Mesendoderm (in vitro differentiated cells): Measurements from ENCODE around the gene HEPHL1.

Experiments used
- DNase-seq: peaks from one replicate; pipeline ENCODE4 v3.0.0; 2013
- H2AK5ac ChIP-seq: 2 replicates; pipeline ENCODE4 v1.6.1; 2013; ENCODE audit warnings: low read length, inconsistent platforms
- H2BK120ac ChIP-seq: 2 replicates; pipeline ENCODE4 v1.6.1; 2013; ENCODE audit warnings: low read depth, mild to moderate bottlenecking, low read length, moderate library complexity, mixed read lengths
- H2BK15ac ChIP-seq: replicated peaks from 2 replicates; pipeline ENCODE4 v1.6.1; 2013; ENCODE audit warnings: low read depth, mild to moderate bottlenecking, moderate library complexity
- H2BK5ac ChIP-seq: 2 replicates; pipeline ENCODE4 v1.6.1; 2013; ENCODE audit warnings: low read length, inconsistent platforms
- H3K18ac ChIP-seq: 2 replicates; pipeline ENCODE4 v1.6.1; 2013; ENCODE audit warnings: mild to moderate bottlenecking, low read length, mixed read lengths
- H3K23ac ChIP-seq: one replicate; pipeline ENCODE4 v1.6.1; 2013; ENCODE audit warnings: low read length
- H3K27ac ChIP-seq: 2 replicates; pipeline ENCODE4 v1.5.1; 2013; ENCODE audit warnings: low read depth, mild to moderate bottlenecking, inconsistent platforms, low read length, moderate library complexity
- H3K27me3 ChIP-seq: 2 replicates; pipeline ENCODE4 v1.6.1; 2013; ENCODE audit warnings: low read length, control low read depth, mild to moderate bottlenecking, inconsistent platforms; ENCODE audit not compliant: insufficient read depth, poor library complexity
- H3K36me3 ChIP-seq: 2 replicates; pipeline ENCODE4 v1.6.1; 2013; ENCODE audit warnings: low read length, inconsistent platforms; ENCODE audit not compliant: control insufficient read depth, insufficient read depth
- H3K4ac ChIP-seq: one replicate; pipeline ENCODE4 v1.6.1; 2013; ENCODE audit warnings: low read depth, mild to moderate bottlenecking, low read length, moderate library complexity
- H3K4me1 ChIP-seq: 2 replicates; pipeline ENCODE4 v1.6.1; 2013; ENCODE audit warnings: low read depth, low read length, inconsistent platforms; ENCODE audit not compliant: control insufficient read depth
- H3K4me2 ChIP-seq: 2 replicates; pipeline ENCODE4 v1.6.1; 2013; ENCODE audit warnings: low read length
- H3K4me3 ChIP-seq: 2 replicates; pipeline ENCODE4 v1.5.1; 2013; ENCODE audit warnings: mild to moderate bottlenecking, low read length
- H3K56ac ChIP-seq: one replicate; pipeline ENCODE4 v1.6.1; 2013; ENCODE audit warnings: low read length
- H3K79me1 ChIP-seq: 2 replicates; pipeline ENCODE4 v1.6.1; 2013; ENCODE audit warnings: low read length, inconsistent platforms
- H3K79me2 ChIP-seq: 2 replicates; pipeline ENCODE4 v1.6.1; 2013; ENCODE audit warnings: mild to moderate bottlenecking, low read length; ENCODE audit not compliant: control insufficient read depth, insufficient read depth
- H3K9ac ChIP-seq: 2 replicates; pipeline ENCODE4 v1.6.1; 2013; ENCODE audit warnings: low read length, inconsistent platforms
- H4K5ac ChIP-seq: one replicate; pipeline ENCODE4 v1.6.1; 2013; ENCODE audit warnings: low read length
- H4K8ac ChIP-seq: one replicate; pipeline ENCODE4 v1.6.1; 2013; ENCODE audit warnings: low read depth, mild to moderate bottlenecking, control low read depth, low read length, moderate library complexity
- WGBS: extraction: QIAGEN DNeasy Blood & Tissue Kit; methylation state at CpG from one replicate; pipeline ENCODE4 v1.1.7; 2013; ENCODE audit warnings: low lambda C conversion rate, missing lambda C conversion rate; ENCODE audit not compliant: insufficient coverage; ENCODE audit errors: extremely low coverage; 5-methylcytosine and 5-hydroxymethylcytosine counted together

HEPHL1 gene

DNA sequence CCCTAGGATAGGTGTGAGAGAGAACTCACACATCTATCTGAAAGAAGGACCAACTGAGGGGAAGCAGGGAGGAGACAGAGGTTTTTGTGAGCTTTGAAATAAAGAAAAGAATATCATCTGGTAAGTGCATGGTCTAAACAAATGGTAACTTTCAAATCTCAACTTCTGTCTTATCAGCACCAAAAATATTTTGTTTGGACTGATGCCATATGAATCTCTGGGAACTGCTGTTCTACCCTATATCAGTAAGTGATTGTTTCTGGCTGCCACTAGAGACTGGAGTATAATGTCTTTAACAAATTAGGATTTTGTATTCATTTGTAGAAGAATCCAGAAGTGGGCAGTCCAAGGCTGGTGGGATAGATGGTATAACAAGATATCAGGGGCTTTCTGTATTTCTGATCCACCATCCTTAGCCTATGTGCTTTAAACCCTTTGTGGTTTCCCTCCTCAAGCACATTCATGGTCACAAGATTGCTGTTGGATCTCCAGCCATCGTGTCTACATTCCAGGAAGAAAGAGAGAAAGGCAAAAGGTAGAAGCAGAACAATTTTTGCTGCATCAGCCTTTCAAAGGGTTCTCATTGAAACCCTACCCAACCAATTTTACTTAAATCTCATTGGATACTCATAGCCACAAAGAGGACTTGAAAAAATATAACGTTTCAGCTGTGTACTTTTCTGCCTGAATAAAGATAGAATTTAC lies 4.7 kb downstream of the HEPHL1 start:
- no peak overlapping the region for H2AK5ac ChIP-seq

DNA sequence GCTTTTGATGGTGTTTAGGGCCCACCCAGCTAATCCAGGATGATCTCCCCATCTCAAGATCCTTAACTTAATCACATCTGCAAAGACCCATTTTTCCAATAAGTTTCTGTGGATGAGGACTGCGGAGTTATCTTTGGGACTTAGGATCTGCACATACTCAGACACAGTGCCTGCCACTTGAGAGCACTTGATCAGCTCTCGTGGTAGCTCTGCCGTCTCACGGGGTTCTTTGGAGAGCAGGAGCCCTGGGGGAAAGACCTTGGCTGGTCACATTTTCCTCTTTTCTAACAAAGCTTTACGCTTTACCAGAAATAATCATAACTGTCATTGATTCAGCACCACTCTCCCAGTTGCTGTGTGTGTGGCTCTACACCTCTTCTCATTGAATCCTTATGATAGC lies 6.1 kb downstream of the HEPHL1 start:
- no peak for DNase-seq

More for the DNA sequence above, 4.7 kb downstream of the HEPHL1 start:
- Histone ChIP-seq H3K18ac (no peak overlapping the region), H3K79me1 (no peaks in the 10 kb centered on the region), H2BK15ac (no peak overlapping the region), H3K23ac (no peak overlapping the region), H3K4ac (no peak overlapping the region), H3K56ac (no peak overlapping the region), H4K8ac (no peak overlapping the region), H3K79me2 (no peaks in the 10 kb centered on the region), H3K9ac (no peak overlapping the region), H3K4me1 (no peaks in the 10 kb centered on the region), H2BK5ac (no peak overlapping the region), H2BK120ac (no peak overlapping the region), H3K27me3 (no peaks in the 10 kb centered on the region), H4K5ac (no peak overlapping the region), H3K36me3 (no peaks in the 10 kb centered on the region), H3K27ac (no peak overlapping the region), H3K4me3 (no peak overlapping the region), H3K4me2 (no peak overlapping the region)
- no CpG with 5 or more reads among the region's 2 CpGs for WGBS
- DNase-seq = no peak

DNA sequence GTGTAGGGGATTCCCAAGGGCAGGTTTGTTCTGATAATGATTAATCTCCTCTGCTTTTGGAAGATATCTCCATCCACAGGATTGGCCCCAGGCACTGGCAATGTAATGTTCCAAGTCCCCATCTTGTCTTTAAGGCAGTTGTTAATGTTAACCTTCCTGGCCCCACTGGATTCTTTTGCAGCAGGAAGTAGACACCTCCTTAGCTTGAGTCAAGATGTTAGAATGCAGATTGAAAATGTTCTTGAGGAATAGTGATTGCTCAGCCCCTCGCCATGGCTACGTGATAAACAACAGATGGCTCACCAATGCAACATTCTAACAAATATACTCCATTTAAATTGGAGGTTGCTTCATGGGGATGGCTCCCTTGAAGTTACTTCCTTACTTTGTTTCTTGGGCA lies 7.3 kb downstream of the HEPHL1 start:
- Histone ChIP-seq H3K36me3 (no peaks in the 10 kb centered on the region), H3K27ac (no peak overlapping the region), H3K9ac (no peak overlapping the region), H2BK120ac (no peak overlapping the region), H2AK5ac (no peak overlapping the region), H3K79me1 (no peaks in the 10 kb centered on the region), H4K8ac (no peak overlapping the region), H3K23ac (no peak overlapping the region), H2BK5ac (no peak overlapping the region), H3K79me2 (no peaks in the 10 kb centered on the region), H3K4me1 (no peaks in the 10 kb centered on the region), H3K56ac (no peak overlapping the region), H4K5ac (no peak overlapping the region), H3K4me2 (no peak overlapping the region), H3K27me3 (no peaks in the 10 kb centered on the region), H2BK15ac (no peak overlapping the region), H3K4me3 (no peak overlapping the region), H3K4ac (no peak overlapping the region), H3K18ac (no peak overlapping the region)
- DNase-seq = peak; percentile 37
- no CpG with 5 or more reads among the region's 2 CpGs for WGBS

More for the DNA sequence above, 6.1 kb downstream of the HEPHL1 start:
- H3K4me2 ChIP-seq = no peak overlapping the region
- no peaks in the 10 kb centered on the region for H3K36me3 ChIP-seq
- no peak overlapping the region for H3K4me3 ChIP-seq
- no peak overlapping the region for H2AK5ac ChIP-seq
- H3K4ac ChIP-seq = no peak overlapping the region
- H4K8ac ChIP-seq = no peak overlapping the region
- no peak overlapping the region for H3K23ac ChIP-seq
- H3K9ac ChIP-seq = no peak overlapping the region
- no peak overlapping the region for H3K27ac ChIP-seq
- no peaks in the 10 kb centered on the region for H3K4me1 ChIP-seq
- no peak overlapping the region for H3K56ac ChIP-seq
- no peak overlapping the region for H2BK5ac ChIP-seq
- H3K79me2 ChIP-seq = no peaks in the 10 kb centered on the region
- no peak overlapping the region for H2BK15ac ChIP-seq
- no peak overlapping the region for H4K5ac ChIP-seq
- H3K79me1 ChIP-seq = no peaks in the 10 kb centered on the region
- H3K18ac ChIP-seq = no peak overlapping the region
- H2BK120ac ChIP-seq = no peak overlapping the region
- no peaks in the 10 kb centered on the region for H3K27me3 ChIP-seq
- no CpG with 5 or more reads among the region's 5 CpGs for WGBS

GRCh38 chr11:94030059-94030458 lies 8.9 kb downstream of the HEPHL1 start:
- no peak overlapping the region for H2BK5ac ChIP-seq
- no peak overlapping the region for H3K23ac ChIP-seq
- no CpG with 5 or more reads among the region's 1 CpG for WGBS
- H4K5ac ChIP-seq = no peak overlapping the region
- H3K18ac ChIP-seq = no peak overlapping the region
- H3K27ac ChIP-seq = no peak overlapping the region
- no peak overlapping the region for H3K4me3 ChIP-seq
- H3K79me2 ChIP-seq = no peaks in the 10 kb centered on the region
- no peak overlapping the region for H3K4ac ChIP-seq
- no peak overlapping the region for H4K8ac ChIP-seq
- H3K27me3 ChIP-seq = no peaks in the 10 kb centered on the region
- no peak overlapping the region for H2BK15ac ChIP-seq
- no peaks in the 10 kb centered on the region for H3K79me1 ChIP-seq
- H2AK5ac ChIP-seq = no peak overlapping the region
- no peak overlapping the region for H3K4me2 ChIP-seq
- DNase-seq = no peak
- no peaks in the 10 kb centered on the region for H3K36me3 ChIP-seq
- H2BK120ac ChIP-seq = no peak overlapping the region
- no peak overlapping the region for H3K9ac ChIP-seq
- no peaks in the 10 kb centered on the region for H3K4me1 ChIP-seq
- H3K56ac ChIP-seq = no peak overlapping the region

- Histone ChIP-seq H3K79me2 (no peaks in the 10 kb centered on the region), H3K4ac (no peak overlapping the region), H3K27ac (no peak overlapping the region), H2BK15ac (no peak overlapping the region), H3K4me1 (no peaks in the 10 kb centered on the region), H2AK5ac (no peak overlapping the region), H3K4me3 (no peak overlapping the region), H4K8ac (no peak overlapping the region), H3K23ac (no peak overlapping the region), H2BK5ac (no peak overlapping the region), H3K56ac (no peak overlapping the region), H4K5ac (no peak overlapping the region), H3K36me3 (no peaks in the 10 kb centered on the region), H3K27me3 (no peaks in the 10 kb centered on the region), H3K79me1 (no peaks in the 10 kb centered on the region), H2BK120ac (no peak overlapping the region), H3K4me2 (no peak overlapping the region), H3K18ac (no peak overlapping the region), H3K9ac (no peak overlapping the region)
- no CpG with 5 or more reads among the region's 4 CpGs for WGBS
- no peak for DNase-seq
These were observed 10.5 kb downstream of the HEPHL1 start for GRCh38 chr11:94031625-94032024.

- Histone ChIP-seq H3K4me3 (no peak overlapping the region), H2BK120ac (no peak overlapping the region), H3K4me2 (no peak overlapping the region), H3K79me2 (no peaks in the 10 kb centered on the region), H3K27ac (no peak overlapping the region), H3K9ac (no peak overlapping the region), H2BK5ac (no peak overlapping the region), H4K5ac (no peak overlapping the region), H3K18ac (no peak overlapping the region), H3K79me1 (no peaks in the 10 kb centered on the region), H3K56ac (no peak overlapping the region), H3K4ac (no peak overlapping the region), H3K36me3 (no peaks in the 10 kb centered on the region), H2AK5ac (no peak overlapping the region), H4K8ac (no peak overlapping the region), H2BK15ac (no peak overlapping the region), H3K27me3 (no peaks in the 10 kb centered on the region), H3K23ac (no peak overlapping the region), H3K4me1 (no peaks in the 10 kb centered on the region)
- DNase-seq = no peak
- WGBS = no CpG with 5 or more reads among the region's 5 CpGs
These were observed 10.9 kb downstream of the HEPHL1 start for GRCh38 chr11:94032066-94032465.
